HG03135 (cell line): ENCODE data around the gene BTBD16.

Experiments
- ATAC-seq: cut with Tn5 transposase; IDR thresholded peaks from one replicate; pipeline ENCODE4 v1.9.1; 2021; ENCODE audit warnings: mild to moderate bottlenecking, moderate library complexity; ENCODE audit not compliant: unreplicated experiment

Gene BTBD16

GRCh38 chr10:122246830-122247520 is 24.1 kb upstream of the BTBD16 start:
- no peak for ATAC-seq

DNA sequence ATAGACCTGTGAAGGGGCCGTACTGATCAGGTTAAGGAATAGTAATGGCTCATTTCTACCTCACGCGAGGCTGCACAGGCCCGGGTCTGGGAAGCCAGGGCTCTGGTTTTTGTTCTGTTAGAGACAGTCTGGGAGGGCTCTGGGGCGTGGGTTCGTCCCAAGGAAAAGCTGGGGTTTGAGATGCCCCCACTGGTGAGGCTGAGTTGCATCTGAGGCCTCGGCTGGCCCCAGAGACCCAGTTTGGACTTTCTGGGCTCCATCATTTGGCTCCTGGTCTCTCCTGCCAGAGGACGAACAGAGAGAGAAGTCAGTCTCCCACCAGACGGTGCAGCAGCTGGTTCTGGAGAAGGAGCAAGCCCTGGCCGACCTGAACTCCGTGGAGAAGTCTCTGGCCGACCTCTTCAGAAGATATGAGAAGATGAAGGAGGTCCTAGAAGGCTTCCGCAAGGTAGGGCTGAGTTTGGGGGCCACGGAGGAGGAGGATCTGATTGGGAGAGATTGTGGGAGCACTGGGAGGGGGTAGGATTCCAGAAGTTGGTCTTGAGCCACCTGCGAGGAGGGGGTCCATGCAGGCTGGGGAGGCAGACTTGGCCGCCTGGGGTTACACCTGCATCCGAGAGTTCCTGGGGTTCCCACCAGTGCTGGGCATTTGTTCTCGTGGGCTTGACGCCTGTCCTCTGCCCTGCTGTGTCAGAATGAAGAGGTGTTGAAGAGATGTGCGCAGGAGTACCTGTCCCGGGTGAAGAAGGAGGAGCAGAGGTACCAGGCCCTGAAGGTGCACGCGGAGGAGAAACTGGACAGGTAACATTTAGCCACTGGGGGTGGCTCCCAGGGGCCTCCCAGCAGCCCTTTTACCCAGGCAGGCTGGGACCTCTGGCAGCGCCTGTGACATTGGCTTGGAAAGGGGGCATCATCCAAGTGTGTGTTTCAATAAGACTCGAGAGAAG is 22.5 kb upstream of the BTBD16 start:
- no peak for ATAC-seq

DNA sequence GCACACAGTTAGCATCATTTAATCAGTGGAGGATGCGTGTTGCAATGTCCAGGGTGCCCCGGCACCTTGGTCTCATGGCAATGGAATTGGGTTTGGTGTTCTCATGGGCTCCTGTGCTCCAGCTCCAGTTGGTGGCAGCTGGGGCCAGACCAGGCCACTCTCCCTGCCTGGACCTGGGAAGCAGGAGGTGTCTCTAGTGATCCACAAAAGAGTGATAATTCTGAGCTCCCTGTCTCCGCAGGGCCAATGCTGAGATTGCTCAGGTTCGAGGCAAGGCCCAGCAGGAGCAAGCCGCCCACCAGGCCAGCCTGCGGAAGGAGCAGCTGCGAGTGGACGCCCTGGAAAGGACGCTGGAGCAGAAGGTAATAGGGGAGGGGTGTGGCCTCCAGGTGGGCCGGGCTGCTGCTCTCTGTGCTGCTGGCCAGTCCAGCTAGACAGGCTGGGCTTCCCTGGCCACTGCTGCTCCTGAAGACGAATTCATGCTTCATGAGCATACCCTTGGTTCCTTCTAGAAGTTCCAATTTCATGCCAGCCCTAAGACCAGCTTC is 21.7 kb upstream of the BTBD16 start:
- ATAC-seq = no peak

GRCh38 chr10:122249991-122250750 is 20.9 kb upstream of the BTBD16 start:
- no peak for ATAC-seq

DNA sequence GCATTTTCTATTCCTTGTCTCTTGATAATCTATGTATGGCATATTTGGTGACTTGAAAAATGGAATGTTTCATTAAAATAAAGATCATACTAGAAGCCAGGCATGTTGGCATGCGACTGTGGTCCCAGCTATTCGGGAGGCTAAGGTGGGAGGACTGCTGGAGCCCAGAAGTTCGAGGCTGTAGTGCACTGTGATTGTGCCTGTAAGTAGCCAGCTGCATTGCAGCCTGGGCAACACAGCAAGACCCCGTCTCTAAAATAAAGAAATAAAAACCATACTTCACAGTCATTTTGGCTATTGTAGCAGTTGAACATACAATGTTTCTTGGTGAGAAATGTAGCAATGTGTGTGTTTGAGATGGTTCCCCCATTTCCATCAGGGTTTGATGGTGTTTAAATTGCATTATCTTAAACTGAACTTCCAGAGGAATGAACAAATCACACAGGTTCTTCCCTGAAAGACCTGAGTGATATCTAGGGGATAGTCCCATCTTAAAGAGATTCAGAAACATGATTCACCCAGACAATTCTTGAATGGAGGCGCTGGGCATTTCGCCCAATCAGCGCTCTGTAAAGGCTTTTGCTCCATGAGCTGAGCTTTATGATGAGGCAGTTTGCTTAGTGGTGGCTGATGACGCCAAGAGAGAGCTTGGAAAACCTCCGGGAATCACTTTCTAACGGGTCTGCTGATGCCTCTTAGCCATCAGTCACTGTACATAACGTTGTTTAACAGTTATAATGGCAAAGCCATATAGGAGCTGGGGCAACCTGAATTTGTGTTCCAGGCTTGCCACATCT is 19.4 kb upstream of the BTBD16 start:
- no peak for ATAC-seq

DNA sequence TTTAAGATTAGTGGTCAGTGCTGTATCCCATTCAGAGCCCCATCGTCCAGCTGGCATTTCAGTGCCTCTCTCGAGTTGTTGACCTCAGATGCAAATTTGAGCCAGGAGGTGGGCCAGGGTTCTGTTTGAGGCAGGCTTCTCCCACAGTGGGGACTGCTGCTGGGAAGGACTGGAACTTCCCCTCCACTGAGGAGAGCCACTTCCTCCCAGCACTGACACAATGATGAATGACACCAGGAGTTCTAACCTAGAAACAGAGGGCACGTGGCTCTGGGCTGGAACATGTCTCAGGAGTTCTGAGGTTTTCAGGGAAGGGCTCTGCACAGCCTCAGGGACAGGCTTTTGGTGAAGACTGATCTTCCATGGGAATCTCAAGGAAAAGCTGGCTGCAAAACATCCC is 18.3 kb upstream of the BTBD16 start:
- no peak for ATAC-seq

DNA sequence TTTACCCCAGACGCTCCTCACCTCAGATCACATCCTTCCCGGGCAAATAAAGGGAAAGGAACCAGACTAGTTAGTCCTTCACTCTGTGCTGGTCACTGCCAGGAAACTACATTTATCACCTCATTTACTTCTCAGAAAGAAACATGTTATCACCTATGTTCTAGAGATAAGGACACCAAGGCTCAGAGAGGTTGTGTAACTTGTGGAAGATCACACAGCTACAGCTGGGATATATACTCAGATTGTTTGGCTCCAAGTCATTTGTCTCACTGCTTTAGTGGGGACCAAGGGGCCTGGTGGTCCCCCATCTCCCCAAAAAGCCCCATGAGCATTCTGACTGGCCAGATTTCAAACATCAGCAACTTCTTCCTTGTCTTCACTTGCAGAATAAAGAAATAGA is 17.5 kb upstream of the BTBD16 start:
- no peak for ATAC-seq

GRCh38 chr10:122254831-122255230 is 16.3 kb upstream of the BTBD16 start:
- ATAC-seq = no peak

- no peak for ATAC-seq
Observed at GRCh38 chr10:122255509-122256301, 15.4 kb upstream of the BTBD16 start.

DNA sequence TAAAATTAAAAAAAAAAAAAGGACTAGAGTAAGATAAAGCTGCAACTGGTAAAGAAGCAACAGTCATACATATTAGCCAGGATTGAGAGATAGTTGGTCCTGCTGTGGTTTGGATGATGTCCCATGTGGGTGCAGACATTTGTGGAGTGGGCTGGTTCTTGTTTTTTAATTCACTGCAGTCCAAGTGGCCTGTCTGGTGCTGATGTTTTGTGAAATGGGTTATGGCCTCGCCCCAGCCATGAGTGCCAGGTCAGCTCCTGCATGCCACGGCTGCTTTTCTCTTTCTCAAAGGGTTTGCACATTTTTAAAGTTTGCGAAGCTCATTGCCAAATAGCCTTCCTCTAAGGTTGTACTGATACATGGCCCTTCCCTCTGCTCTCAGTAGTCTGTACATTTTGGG is 14.1 kb upstream of the BTBD16 start:
- ATAC-seq = no peak

DNA sequence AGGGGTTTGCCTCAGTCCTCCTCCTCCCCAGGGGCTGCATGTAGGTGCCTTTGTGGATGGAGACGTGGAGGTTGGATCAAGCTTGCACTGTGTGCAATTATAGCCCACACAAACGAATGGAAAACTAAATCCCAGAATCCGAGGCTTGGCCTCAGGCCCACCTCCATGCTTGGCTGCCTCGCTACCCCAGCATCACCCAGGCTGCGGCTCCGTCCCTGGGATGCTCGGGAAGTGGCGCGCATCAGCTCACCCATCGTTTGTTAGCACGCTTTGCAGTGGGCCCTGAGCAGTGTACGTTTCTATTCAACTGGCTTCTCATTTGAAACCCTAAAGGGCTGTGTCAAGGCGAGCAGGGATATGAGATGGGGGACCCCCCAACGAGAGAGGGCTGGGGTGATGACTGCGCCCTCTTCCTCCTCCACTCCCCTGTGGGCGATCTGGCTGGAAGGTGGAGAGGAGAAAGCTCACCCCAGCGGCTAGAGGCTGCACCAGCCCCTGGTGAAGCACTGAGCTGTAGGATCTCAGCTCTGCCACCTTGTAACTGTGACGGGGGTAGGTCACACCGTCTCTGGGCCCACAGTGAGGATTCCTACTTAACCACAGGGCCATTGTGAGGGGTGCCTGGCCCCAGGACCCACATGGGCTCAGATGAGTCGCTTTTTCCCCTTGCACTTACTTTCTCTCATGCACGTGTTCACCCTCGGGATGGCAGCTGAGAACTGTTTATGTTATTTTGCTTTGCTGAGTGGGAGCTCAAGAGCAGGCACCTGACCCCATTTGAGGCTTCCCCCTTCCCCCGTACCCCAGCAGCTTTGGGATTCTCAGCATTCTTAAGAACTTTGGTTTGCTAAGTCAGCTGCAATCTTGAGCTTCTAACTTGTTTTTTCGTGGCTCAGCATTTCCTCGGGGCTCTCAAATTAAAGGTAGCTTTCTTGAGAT is 12.7 kb upstream of the BTBD16 start:
- ATAC-seq = no peak

GRCh38 chr10:122259075-122259466 is 12.0 kb upstream of the BTBD16 start:
- no peak for ATAC-seq

DNA sequence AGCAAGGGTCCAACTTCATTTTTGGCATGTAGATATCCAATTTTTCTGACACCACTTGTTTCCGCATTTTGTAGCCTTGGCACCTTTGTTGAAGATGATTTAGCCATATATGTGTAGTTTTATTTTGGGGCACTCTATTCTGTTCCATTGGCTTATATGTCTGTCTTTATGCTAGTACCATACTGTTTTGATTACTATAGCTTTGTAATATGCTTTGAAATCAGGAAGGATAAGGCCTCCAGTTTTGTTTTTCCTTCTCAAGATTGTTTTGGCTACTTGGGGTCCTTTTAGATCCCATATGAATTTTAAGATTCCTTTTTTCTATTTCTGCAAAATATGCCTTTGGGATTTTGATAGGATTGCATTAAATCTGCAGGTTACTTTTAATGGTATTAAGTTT is 9.5 kb upstream of the BTBD16 start:
- no peak for ATAC-seq

- ATAC-seq = no peak
Observed at GRCh38 chr10:122263971-122264370, 7.1 kb upstream of the BTBD16 start.

DNA sequence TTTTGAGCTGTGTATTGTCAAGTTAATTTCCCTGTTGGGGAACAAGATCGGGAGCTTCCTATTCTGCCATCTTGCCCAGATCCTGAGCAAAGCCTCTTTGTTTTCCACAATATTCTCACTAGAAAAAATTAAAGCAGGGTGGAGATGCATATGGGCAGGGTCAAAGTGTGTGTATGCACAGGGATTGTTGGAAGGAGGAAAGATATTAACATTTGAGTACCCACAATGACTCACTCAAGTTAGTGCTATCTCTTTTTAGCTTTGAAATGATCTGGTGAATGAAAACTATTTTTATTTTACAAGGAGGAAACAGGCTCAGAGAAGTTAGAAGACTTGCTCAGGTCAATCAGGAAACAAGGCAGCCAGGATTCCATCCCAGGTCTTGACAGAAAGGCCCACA is 6.7 kb upstream of the BTBD16 start:
- no peak for ATAC-seq

DNA sequence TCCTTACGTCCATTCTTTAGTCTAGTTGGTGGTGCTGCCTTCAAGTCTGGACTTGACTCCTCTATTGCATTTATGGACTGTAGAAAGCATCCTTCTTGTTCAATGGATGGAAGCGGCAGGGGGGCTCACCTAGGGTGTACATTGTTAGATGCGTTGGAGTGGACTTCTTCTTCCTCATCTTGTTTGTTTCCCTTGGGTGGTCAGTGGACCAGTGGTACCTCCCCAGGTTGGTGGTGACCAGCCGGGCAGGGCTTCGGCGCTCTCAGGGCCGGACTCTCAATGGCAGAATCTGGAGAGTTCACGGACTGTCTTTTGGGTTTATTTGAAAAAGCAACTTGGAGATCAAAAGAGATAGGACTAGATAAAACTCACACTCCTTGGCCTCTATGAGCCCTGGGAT is 6.2 kb upstream of the BTBD16 start:
- no peak for ATAC-seq

GRCh38 chr10:122265896-122266295 is 5.2 kb upstream of the BTBD16 start:
- no peak for ATAC-seq
